IPS DF 4.7 (cell line): ENCODE measurements around the gene MYH13.

Experiments
- DNase-seq: peaks from one replicate; pipeline ENCODE4 v3.0.0-alpha.2; 2013; ENCODE audit warnings: low spot score; ENCODE audit errors: extremely low read depth

Gene MYH13

DNA sequence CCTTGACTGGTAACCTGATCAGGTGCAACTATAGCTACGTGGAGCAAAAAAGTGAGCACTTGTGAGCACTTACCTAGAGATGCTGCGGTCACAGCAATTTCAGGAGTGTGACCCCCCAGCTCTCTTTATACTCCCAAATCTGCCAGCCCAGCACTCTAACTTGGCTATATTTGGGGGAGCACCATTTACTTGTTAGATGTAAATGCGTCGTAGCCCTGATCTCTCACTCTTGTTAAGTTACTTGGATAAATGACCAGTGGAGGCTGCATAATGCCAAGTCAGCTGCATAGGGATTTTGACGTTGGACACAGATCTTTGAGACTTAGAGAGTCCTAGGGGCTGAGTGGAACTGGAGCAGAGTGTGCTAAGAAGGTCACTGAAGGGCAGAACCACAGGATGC, at the start of gene MYH13:
MYH13 (minus strand) TSS at position 101 of the 400 bp plus-strand sequence. CDS start 8,476 bp downstream, outside the sequence.
- no peak for DNase-seq

DNA sequence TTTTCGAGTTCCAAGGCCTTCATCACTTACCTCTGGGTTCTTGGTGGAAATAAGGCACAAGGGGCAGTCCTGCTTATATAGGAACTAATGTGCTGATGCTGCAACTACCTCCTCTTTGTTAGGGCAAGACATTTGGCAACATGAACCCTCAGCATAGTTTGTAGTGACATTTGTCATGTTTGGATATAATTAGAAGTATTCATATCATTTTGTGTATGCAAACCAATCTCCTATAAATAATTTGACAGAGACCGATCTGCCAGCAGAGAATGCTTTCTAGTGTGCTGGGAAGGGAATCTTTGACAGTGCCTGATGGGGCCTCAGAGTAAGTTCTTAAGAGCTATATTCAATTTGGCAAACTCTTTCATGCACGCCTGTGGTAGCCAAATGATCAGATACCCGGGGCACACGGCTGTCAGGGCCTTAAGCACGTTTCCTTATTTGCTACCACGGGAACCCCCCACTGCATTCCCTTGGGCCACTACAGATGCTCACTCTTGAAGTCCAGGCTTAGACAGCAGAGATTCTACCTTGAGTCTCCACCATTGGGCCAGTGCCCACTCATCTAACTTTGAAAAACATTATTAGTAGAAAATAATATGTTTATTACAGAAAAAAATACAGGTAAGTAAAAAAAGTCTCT, 49.2 kb upstream of the MYH13 start, which contains the start of gene MYH8:
MYH8 (minus strand) TSS at position 51 of the 643 bp plus-strand sequence. CDS start 1,723 bp downstream, outside the sequence.
- no peak for DNase-seq

GRCh38 chr17:10421211-10421610, 48.4 kb upstream of the MYH13 start:
- no peak for DNase-seq

DNA sequence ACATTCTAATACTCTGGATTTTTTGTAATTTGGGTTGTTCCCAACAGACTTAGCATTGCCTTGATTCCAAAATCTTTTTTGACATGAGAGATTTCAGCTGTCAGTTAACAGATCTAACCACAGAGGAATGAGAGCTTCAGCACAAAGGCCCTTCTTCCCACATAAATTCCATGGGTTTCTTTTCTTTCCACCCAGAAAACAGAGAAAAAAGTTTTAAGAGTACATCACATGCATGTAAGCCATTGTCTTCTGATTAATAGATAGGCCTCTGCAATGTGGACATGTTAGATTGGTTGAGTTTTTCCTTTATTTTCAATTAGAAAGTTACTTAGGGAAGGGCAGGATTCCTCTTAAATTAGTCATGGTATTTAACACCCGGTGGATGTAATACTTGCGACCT, 48.0 kb upstream of the MYH13 start:
- no peak for DNase-seq

DNA sequence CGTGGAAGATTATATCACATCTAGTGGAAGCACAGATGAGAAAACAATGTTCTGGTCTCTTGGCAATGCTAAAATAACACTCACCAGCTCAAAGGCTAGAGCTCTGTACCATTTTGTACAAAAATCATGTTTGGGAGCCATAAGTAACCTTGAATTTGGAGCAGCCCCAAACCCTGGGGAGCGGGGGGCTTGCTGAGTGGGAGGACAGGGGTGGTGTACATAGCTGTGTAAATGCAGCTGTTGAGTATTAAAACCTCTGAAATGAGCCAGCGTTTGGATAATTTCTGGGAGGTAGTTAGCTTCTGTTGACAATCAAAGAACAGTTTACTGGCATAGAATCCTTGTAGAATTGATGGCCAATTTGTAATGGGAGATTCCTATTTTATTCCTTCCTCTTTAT, 44.6 kb upstream of the MYH13 start:
- DNase-seq, result no peak

- no peak for DNase-seq
These were observed 42.4 kb upstream of the MYH13 start for GRCh38 chr17:10415161-10415560.

DNA sequence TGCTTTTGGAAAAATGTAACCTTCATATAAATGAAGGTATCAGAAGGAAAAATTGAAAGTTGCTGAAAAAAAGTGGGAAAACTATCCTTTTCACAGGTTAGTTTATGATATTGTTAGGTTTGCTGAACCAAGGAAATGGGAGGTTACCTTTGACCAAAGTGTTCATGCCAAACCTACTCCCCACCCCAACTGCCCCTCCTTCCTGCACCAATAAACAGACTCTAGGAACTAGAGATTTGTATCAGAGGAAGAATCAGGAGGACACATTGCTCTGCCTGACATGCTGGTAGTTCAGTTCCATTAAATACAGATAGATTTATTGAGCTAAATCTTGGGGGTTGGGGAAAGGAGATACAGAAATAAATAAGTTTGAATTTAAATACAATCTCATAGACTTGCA, 30.8 kb upstream of the MYH13 start:
- no peak for DNase-seq

GRCh38 chr17:10398352-10398751, 25.5 kb upstream of the MYH13 start:
- no peak for DNase-seq

DNA sequence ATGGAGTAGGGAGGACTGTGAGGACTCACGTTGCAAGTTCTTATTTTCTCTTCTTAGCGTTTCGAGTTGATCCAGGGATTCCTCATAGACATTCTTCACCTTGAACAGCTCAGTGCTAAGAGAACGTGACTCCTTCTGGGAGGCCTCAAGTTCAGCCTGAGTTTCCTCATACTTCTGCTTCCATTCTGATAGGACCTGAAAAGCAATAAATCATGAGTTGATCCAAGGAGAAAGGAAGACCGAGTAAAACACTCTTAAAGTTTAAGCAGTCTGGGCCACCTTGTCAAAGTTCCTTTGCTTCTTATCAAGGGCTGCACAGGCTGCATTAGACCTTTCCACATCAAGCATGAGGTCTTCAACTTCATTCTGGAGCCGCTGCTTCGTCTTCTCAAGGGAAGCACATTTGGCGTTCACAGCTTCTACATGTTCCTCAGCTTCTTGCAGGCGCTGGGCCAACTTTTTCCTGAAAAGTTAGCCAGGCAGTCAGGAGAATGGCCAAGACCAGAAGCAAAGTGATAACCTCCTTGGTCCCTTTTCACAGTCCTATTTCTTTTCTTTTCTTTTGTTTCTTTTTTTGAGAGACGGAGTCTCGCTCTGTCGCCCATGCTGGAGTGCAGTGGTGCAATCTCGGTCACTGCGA, 23.8 kb upstream of the MYH13 start:
- DNase-seq, result no peak

DNA sequence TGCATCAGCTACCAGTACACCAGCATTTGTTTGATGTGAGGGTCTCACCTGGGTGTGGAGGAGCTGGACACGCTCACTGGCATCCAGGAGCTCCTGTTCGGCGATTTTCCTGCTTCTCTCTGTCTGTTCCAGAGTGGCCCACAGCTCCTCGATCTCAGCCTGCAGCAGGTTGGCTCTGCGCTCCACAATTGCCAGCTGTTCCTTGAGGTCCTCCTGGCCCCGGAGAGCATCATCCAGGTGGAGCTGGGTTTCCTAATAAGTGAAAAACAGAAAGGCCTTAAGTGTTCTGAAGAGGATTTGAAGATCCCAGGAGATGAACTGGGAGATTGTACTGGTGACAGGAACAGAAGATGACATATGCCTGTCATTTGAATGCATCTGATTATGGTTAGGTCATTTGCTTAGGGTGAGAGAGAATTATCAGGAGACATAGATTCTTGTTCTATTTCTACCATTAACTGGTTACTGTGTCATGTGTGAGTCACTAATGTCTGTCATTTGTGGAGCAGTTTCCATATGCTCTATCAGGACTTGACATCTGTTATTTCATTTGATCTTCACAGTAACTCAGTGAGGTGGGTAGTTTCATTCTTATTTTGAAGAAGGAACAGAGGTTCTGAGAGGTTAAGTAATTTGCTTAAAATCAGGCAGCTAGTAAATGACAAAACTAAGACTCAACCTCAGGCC, 21.5 kb upstream of the MYH13 start:
- DNase-seq, result no peak

DNA sequence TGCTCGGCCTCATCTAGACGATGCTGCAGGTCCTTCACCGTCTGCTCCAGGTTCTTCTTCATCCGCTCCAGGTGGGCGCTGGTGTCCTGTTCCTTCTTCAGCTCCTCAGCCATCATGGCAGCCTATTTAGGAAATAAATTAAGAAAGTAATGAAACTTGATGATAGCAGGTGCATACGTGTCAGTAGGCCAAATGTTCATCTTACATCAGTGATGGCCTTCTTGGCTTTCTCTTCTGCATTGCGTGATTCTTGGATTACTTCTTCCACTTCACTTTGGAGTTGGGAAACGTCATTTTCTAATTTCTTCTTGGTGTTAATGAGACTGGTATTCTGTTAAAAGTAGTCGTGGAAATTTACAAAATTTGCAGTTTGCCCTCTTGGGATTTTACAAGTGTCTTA, 20.1 kb upstream of the MYH13 start:
- DNase-seq, result no peak

DNA sequence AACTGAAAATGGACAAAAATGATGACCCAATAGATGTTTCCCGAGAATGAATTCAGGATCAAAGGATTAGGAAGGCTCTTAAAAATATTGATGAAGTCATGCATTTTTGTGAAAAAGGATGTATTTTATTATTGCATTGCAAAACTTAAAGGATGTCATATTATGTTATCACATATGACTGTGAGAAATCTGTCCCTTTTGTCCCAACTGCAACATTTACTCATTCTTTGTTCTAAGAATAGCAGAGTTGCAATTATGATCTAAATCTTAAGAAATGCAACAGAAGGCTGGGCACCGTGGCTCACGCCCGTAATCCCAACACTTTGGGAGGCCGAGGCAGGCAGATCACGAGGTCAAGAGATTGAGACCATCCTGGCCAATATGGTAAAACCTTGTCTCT, 13.1 kb upstream of the MYH13 start:
- no peak for DNase-seq

DNA sequence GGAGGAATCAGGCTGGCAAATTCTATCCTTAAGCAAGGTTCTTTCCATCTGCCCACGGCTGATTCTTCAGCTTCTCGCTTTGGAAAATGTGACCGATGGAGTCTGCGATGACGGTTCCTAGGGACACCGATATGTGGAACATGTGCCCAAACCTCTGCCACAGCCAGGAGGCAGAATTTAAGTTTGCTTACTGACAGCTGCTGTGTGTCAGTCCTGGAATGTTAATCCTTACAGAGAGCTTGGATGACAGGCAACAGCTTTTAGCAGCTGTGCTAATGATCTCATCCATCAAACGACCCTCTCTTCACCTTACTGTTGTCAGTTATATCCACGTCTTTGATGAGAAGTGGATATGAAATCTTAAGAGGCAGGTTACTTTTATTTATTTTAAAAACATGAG, 11.4 kb upstream of the MYH13 start:
- DNase-seq, result no peak

DNA sequence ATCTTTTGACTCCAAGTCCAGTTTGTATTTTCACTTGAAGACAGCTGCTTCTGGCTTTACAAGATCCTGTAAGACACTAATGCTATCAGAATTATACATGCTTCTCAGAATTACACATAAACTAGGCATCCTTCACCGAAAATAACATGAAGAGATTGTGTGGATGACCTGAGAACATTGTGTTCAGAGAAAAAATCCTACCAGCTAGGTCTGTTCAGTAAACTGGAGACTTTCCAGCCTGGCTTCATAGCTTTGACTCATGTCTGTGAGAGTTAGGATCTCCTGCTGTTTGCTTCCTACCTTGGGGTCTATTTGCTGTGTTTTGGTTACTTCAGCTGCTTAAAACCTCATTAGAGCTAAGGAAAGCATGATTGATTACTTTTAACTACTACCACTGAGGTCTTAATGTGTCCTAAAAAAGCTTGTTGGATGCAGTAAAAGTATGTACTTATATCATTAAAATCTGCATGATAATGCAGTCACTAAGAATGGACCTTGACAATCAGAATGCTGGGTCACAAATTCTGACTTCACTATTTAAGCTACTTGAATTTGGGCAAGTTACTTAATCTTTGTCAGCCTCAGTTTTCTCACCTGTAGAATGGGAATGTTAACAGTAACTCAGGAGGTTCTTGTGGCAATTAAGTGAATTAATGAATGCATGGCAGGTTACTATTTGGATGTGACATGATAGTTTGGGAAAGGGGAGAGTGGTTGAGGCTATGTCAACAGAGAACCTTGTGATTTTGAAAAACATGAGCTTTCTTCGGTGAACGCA, 8.0 kb upstream of the MYH13 start:
- DNase-seq, result no peak

- DNase-seq, result no peak
These were observed 2.7 kb downstream of the MYH13 start for GRCh38 chr17:10370016-10370608.

DNA sequence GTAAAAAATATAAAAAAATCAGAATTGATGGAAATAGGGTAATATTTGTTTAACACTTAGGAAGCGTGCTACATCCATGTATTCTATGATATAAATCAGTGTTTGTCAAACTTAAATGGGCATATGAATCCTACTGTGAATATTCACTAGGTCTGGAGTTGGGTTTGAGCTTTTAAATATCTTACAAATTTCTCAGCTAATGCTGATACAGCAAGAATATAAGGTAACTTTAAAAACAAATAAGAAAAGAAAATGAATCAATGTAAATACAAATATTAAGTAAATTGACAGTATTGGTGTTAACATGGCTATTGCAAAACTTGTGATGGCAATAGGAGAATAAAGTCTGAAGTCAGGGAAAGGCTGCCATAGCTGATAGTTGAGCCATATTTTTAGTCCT, 3.6 kb downstream of the MYH13 start:
- no peak for DNase-seq

DNA sequence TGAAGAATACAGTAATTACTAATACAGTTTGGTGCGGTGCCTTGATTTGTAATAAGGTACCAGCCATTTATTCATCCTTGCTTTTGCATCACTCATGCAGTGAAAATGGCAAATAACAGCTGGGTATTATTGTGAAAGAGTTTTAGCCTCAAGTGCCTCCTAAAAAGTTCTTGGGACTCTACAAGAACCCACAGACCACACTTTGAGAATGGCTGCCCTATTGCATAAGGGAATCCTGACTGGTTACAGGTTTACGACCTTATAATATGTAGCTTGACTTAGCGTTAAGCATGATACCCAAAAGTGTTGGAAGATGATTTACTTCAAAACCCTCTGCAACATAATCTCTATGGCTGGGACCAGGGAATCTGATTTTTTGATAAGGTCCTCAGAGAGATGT, 4.2 kb downstream of the MYH13 start:
- DNase-seq, result no peak

DNA sequence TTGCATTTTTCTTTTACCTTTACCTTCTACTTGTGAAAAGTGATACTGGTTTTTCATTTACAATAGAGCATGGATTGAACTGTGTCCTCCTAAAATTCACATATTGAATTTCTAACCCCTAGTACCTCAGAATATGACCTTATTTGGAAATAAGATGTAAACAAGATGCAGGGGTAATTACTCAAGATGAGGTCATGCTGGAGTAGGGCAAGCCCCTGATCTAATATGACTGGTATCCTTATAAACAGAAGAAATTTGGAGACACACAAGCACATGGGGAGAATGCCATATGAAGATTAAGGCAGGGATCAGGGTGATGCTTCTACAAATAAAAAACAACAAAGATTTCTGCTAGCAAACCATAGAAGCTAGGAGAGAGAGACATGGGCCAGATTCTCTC, 12.2 kb downstream of the MYH13 start:
- DNase-seq, result no peak

GRCh38 chr17:10357768-10358167, 15.0 kb downstream of the MYH13 start:
- DNase-seq, result no peak

- no peak for DNase-seq
These were observed 18.2 kb downstream of the MYH13 start for GRCh38 chr17:10354651-10355050.

GRCh38 chr17:10352893-10353292, 19.9 kb downstream of the MYH13 start:
- DNase-seq, result no peak

GRCh38 chr17:10349403-10349802, 23.4 kb downstream of the MYH13 start:
- DNase-seq, result no peak
